ENCODE results near the gene PAX3.

GRCh38 chr2:222322236-222322635 is 23.4 kb upstream of the PAX3 start:
- no peak for TF ChIP-seq KLF16 (CRISPR knock-in tag; IDR thresholded peaks at IDR 0.05)
- TF ChIP-seq ZNF274 (CRISPR knock-in tag; IDR thresholded peaks at IDR 0.05): no peak
